HepG2 (cell line): ENCODE data around the gene ISCA1. TPM values are rescaled to one million over a fixed set of nuclear protein-coding genes. Genes with fewer than 3 reads are reported as not detected.

Experiments used
- ATAC-seq: fragments of 200-7000 bp; cut with Tn5 transposase; 3 replicates; pipeline ENCODE4 v1.9.1; 2020; ENCODE audit warnings: mild to moderate bottlenecking, moderate library complexity
- BruUV-seq: library from RNA; stranded (reverse); fragments of 400-500 nt; replicated peaks from 2 replicates; lab custom pipeline; 2021; lab: Mats Ljungman, UMichigan
- CTCF ChIA-PET: fragments of 300-600 bp; formaldehyde crosslinking; extraction: SDS; loops from one replicate; lab custom pipeline; 2021; ENCODE audit warnings: low total read pairs, inconsistent platforms, low intra/inter-chr PET ratio; lab: Yijun Ruan, JAX
- POLR2A ChIA-PET: fragments of 350-600 bp; sonication (Branson Sonifier 250); formaldehyde crosslinking; loops from one replicate; lab custom pipeline; 2020; ENCODE audit warnings: antibody characterized with exemption, inconsistent platforms; lab: Yijun Ruan, JAX
- DNase-seq: peaks from one replicate; pipeline ENCODE4 v3.0.0-alpha.2; 2015; ENCODE audit warnings: low spot score
- FAIRE-seq: peaks from 3 replicates; lab custom pipeline; 2011; peaks lifted over from hg19 to GRCh38; lab: Jason Lieb, UNC
- H2AFZ ChIP-seq: one replicate; pipeline ENCODE4 v1.6.1; 2011; ENCODE audit warnings: low read length, inconsistent platforms
- H3K27ac ChIP-seq: fragments of 300-600 bp; 3 replicates; pipeline ENCODE4 v1.8.0; 2011; ENCODE audit warnings: mixed run types, mild to moderate bottlenecking, mixed read lengths, low read length, inconsistent platforms; ENCODE audit not compliant: insufficient read depth; ENCODE audit errors: extremely low read length
- H3K27me3 ChIP-seq, 2 experiments: fragments of 200-600 bp in 1 of 2; 2 replicates in 1 of 2; 3 replicates in 1 of 2; pipeline versions ENCODE4 v1.6.0 to v1.8.0; 2011; ENCODE audit warnings: low read length in 2 of 2, mild to moderate bottlenecking in 2 of 2, moderate library complexity in 2 of 2, inconsistent platforms in 1 of 2; ENCODE audit not compliant: insufficient read depth in 2 of 2, control insufficient read depth in 1 of 2
- H3K36me3 ChIP-seq, 2 experiments: fragments of 200-600 bp in 1 of 2; replicated peaks in 1 of 2; 2 replicates in 1 of 2; 3 replicates in 1 of 2; pipeline versions ENCODE4 v1.5.1 to v1.8.0; 2011; ENCODE audit warnings: low read length in 2 of 2, inconsistent platforms in 1 of 2; ENCODE audit not compliant: insufficient read depth in 2 of 2, control insufficient read depth in 1 of 2
- H3K4me1 ChIP-seq: 2 replicates; pipeline ENCODE4 v1.5.1; 2012; ENCODE audit warnings: low read length, inconsistent platforms; ENCODE audit not compliant: insufficient read depth
- H3K4me2 ChIP-seq: 2 replicates; pipeline ENCODE4 v1.6.0; 2011; ENCODE audit warnings: low read depth, low read length, inconsistent platforms
- H3K4me3 ChIP-seq, 3 experiments: fragments of 200-600 bp in 1 of 3; sonication (generic), shearing (Covaris generic) in 1 of 3; replicated peaks in 1 of 3; 2 replicates each; pipeline ENCODE4 v1.5.1; 2011 to 2016; ENCODE audit warnings: low read length in 3 of 3, inconsistent platforms in 2 of 3, low read depth in 2 of 3, mild to moderate bottlenecking in 2 of 3, control low read depth in 1 of 3, mixed read lengths in 1 of 3; ENCODE audit not compliant: insufficient read depth in 1 of 3
- H3K79me2 ChIP-seq: one replicate; pipeline ENCODE4 v1.6.1; 2011; ENCODE audit warnings: low read length, inconsistent platforms; ENCODE audit not compliant: insufficient read depth
- H3K9ac ChIP-seq: 2 replicates; pipeline ENCODE4 v1.6.0; 2011; ENCODE audit warnings: mild to moderate bottlenecking, low read depth, low read length, inconsistent platforms; ENCODE audit not compliant: insufficient read depth
- H3K9me3 ChIP-seq: 2 replicates; pipeline ENCODE4 v1.5.1; 2012; ENCODE audit warnings: mild to moderate bottlenecking, low read length
- H4K20me1 ChIP-seq: 2 replicates; pipeline ENCODE4 v1.6.0; 2011; ENCODE audit warnings: inconsistent platforms, mild to moderate bottlenecking, low read length, moderate library complexity; ENCODE audit not compliant: insufficient read depth
- AHDC1 ChIP-seq: sonication (generic); formaldehyde crosslinking; IDR thresholded peaks from 2 replicates; pipeline ENCODE4 v1.5.1; 2020; ENCODE audit warnings: mild to moderate bottlenecking, missing genetic modification reagents, borderline replicate concordance
- KLF16 ChIP-seq, 2 experiments: sonication (generic) in 1 of 2; formaldehyde crosslinking in 1 of 2; IDR thresholded peaks; 2 replicates each; pipeline versions ENCODE4 v1.6.1 to v1.8.0; 2016 to 2023; ENCODE audit warnings: missing genetic modification reagents in 2 of 2, missing compliant biosample characterization in 1 of 2
- PLSCR1 ChIP-seq: sonication (generic); formaldehyde crosslinking; IDR thresholded peaks from 2 replicates; pipeline ENCODE4 v1.5.0; 2020; ENCODE audit warnings: missing genetic modification reagents, mild to moderate bottlenecking, borderline replicate concordance
- TRAFD1 ChIP-seq: sonication (generic); formaldehyde crosslinking; IDR thresholded peaks from 2 replicates; pipeline ENCODE4 v1.5.1; 2020; ENCODE audit warnings: missing genetic modification reagents, mild to moderate bottlenecking, borderline replicate concordance
- ZGPAT ChIP-seq: IDR thresholded peaks from 2 replicates; pipeline ENCODE4 v1.6.1; 2016; ENCODE audit warnings: mild to moderate bottlenecking
- ZNF383 ChIP-seq: sonication (generic); formaldehyde crosslinking; IDR thresholded peaks from 2 replicates; pipeline ENCODE4 v1.4.0; 2020; ENCODE audit warnings: missing genetic modification reagents, mild to moderate bottlenecking, borderline replicate concordance
- ZNF782 ChIP-seq: sonication (generic); formaldehyde crosslinking; IDR thresholded peaks from 2 replicates; pipeline ENCODE4 v1.4.0; 2020; ENCODE audit warnings: missing genetic modification reagents, mild to moderate bottlenecking, borderline replicate concordance
- WGBS: methylation state at CpG from one replicate; pipeline ENCODE4 v1.1.6; 2017; ENCODE audit warnings: low lambda C conversion rate; 5-methylcytosine and 5-hydroxymethylcytosine counted together
- in situ Hi-C: cut with HindIII; loops from 2 replicates; pipeline ENCODE4 v1.10.0; 2017; ENCODE audit warnings: low pct_unique_long_range_greater_than_20kb; ENCODE audit not compliant: extremely low pct_ligation_motif_present
- intact Hi-C: fragments of 100-400 bp; cut with micrococcal nuclease; formaldehyde crosslinking; loops from one replicate; pipeline ENCODE4 v1.10.0; 2022; ENCODE audit not compliant: unreplicated experiment
- polyA plus RNA-seq, 8 experiments: library from polyadenylated mRNA; depleted of rRNA in 3 of 8; stranded (reverse) in 7 of 8; unstranded in 1 of 8; fragments of >200 nt; fragmentation: Illumina TruSeq in 4 of 8; extraction: Trizol in 4 of 8; gene quantifications; 2 replicates each; pipeline versions ENCODE4 v1.2.1 to v1.2.3, GENCODE V29; 2011 to 2016; ENCODE audit warnings: low read depth in 4 of 8, missing spikeins in 1 of 8, mixed read lengths in 1 of 8; ENCODE audit not compliant: insufficient read depth in 1 of 8
- total RNA-seq, 5 experiments: library from RNA; depleted of rRNA; stranded (reverse); fragments of >200 nt; fragmentation: Illumina TruSeq; extraction: Trizol; gene quantifications; 2 replicates each; pipeline ENCODE4 v1.2.3, GENCODE V29; 2016; ENCODE audit warnings: low read depth in 1 of 5

ISCA1 gene
- total and polyA plus RNA-seq, 2 of the 13 experiments (the other 11 are each of a cell fraction or from before 2014, with no cell fraction given) = 29.2 to 40.9 TPM

GRCh38 chr9:86308687-86309086 lies 26.3 kb upstream of the ISCA1 start:
- intact Hi-C loops = no loop called here
- peaks cover 10 to 61% of the 10 kb centered on the region in 2 experiments; a peak in 4 of 5 replicates for H3K36me3 ChIP-seq
- ChIA-PET POLR2A (interaction anchor here (2.0 kb wide), 1 partner anchor 26 kb away, joined by 4 read pairs; the partner anchor contains the start of gene ISCA1), CTCF (no interaction called here)
- ATAC-seq (no peak), DNase-seq (no peak), FAIRE-seq (no peak)
- BruUV-seq = no TSS peak
- H3K79me2 ChIP-seq = no peaks in the 10 kb centered on the region
- no peaks in the 10 kb centered on the region for H3K4me1 ChIP-seq
- WGBS = 100% methylated on average over 1 of the region's 1 CpG
- no peaks in the 10 kb centered on the region for H3K9me3 ChIP-seq
- H3K27ac ChIP-seq = no peak overlapping the region
- no peaks in the 10 kb centered on the region for H4K20me1 ChIP-seq
- H2AFZ ChIP-seq = no peak overlapping the region
- TF ChIP-seq KLF16 (CRISPR knock-in tag; IDR thresholded peaks at IDR 0.05) (no peak), TRAFD1 (no peak), ZNF782 (CRISPR knock-in tag) (no peak), ZGPAT (CRISPR knock-in tag) (no peak)
- no peak overlapping the region for H3K9ac ChIP-seq
- in situ Hi-C loops = no loop called here
- H3K27me3 ChIP-seq = no peaks in the 10 kb centered on the region
- no peak overlapping the region for H3K4me3 ChIP-seq
- no peak overlapping the region for H3K4me2 ChIP-seq

GRCh38 chr9:86304236-86304730 lies 21.9 kb upstream of the ISCA1 start:
- Histone ChIP-seq H3K4me3 (no peak overlapping the region), H3K9ac (no peak overlapping the region), H4K20me1 (no peaks in the 10 kb centered on the region), H3K36me3 (peaks cover 15 to 79% of the 10 kb centered on the region in 2 experiments), H3K9me3 (no peaks in the 10 kb centered on the region), H2AFZ (no peak overlapping the region), H3K4me2 (no peak overlapping the region), H3K4me1 (no peaks in the 10 kb centered on the region), H3K27me3 (no peaks in the 10 kb centered on the region), H3K27ac (no peak overlapping the region), H3K79me2 (no peaks in the 10 kb centered on the region)
- BruUV-seq = no TSS peak
- POLR2A ChIA-PET = no interaction called here
- intact Hi-C loops (no loop called here), in situ Hi-C loops (no loop called here)
- DNase-seq (no peak), FAIRE-seq (no peak), ATAC-seq (no peak)
- CTCF ChIA-PET = no interaction called here
- WGBS = 90% methylated on average over 3 of the region's 3 CpGs
- no peak for TF ChIP-seq ZNF383
- no peak for TF ChIP-seq PLSCR1
- no peak for TF ChIP-seq AHDC1
